HepG2 (cell line): Measurements from ENCODE around the gene ESPN. TPM values are rescaled to one million over a fixed set of nuclear protein-coding genes. Genes with fewer than 3 reads are reported as not detected.

Experiments
- ATAC-seq: fragments of 200-7000 bp; cut with Tn5 transposase; 3 replicates; pipeline ENCODE4 v1.9.1; 2020; ENCODE audit warnings: mild to moderate bottlenecking, moderate library complexity
- BruUV-seq: library from RNA; stranded (reverse); fragments of 400-500 nt; replicated peaks from 2 replicates; lab custom pipeline; 2021; lab: Mats Ljungman, UMichigan
- CTCF ChIA-PET: fragments of 300-600 bp; formaldehyde crosslinking; extraction: SDS; loops from one replicate; lab custom pipeline; 2021; ENCODE audit warnings: low total read pairs, inconsistent platforms, low intra/inter-chr PET ratio; lab: Yijun Ruan, JAX
- POLR2A ChIA-PET: fragments of 350-600 bp; sonication (Branson Sonifier 250); formaldehyde crosslinking; loops from one replicate; lab custom pipeline; 2020; ENCODE audit warnings: antibody characterized with exemption, inconsistent platforms; lab: Yijun Ruan, JAX
- DNase-seq: peaks from one replicate; pipeline ENCODE4 v3.0.0-alpha.2; 2015; ENCODE audit warnings: low spot score
- FAIRE-seq: peaks from 3 replicates; lab custom pipeline; 2011; peaks lifted over from hg19 to GRCh38; lab: Jason Lieb, UNC
- H2AFZ ChIP-seq: one replicate; pipeline ENCODE4 v1.6.1; 2011; ENCODE audit warnings: low read length, inconsistent platforms
- H3K27ac ChIP-seq: fragments of 300-600 bp; 3 replicates; pipeline ENCODE4 v1.8.0; 2011; ENCODE audit warnings: mixed run types, mild to moderate bottlenecking, mixed read lengths, low read length, inconsistent platforms; ENCODE audit not compliant: insufficient read depth; ENCODE audit errors: extremely low read length
- H3K27me3 ChIP-seq, 2 experiments: fragments of 200-600 bp in 1 of 2; 2 replicates in 1 of 2; 3 replicates in 1 of 2; pipeline versions ENCODE4 v1.6.0 to v1.8.0; 2011; ENCODE audit warnings: low read length in 2 of 2, mild to moderate bottlenecking in 2 of 2, moderate library complexity in 2 of 2, inconsistent platforms in 1 of 2; ENCODE audit not compliant: insufficient read depth in 2 of 2, control insufficient read depth in 1 of 2
- H3K36me3 ChIP-seq, 2 experiments: fragments of 200-600 bp in 1 of 2; replicated peaks in 1 of 2; 2 replicates in 1 of 2; 3 replicates in 1 of 2; pipeline versions ENCODE4 v1.5.1 to v1.8.0; 2011; ENCODE audit warnings: low read length in 2 of 2, inconsistent platforms in 1 of 2; ENCODE audit not compliant: insufficient read depth in 2 of 2, control insufficient read depth in 1 of 2
- H3K4me1 ChIP-seq: 2 replicates; pipeline ENCODE4 v1.5.1; 2012; ENCODE audit warnings: low read length, inconsistent platforms; ENCODE audit not compliant: insufficient read depth
- H3K4me2 ChIP-seq: 2 replicates; pipeline ENCODE4 v1.6.0; 2011; ENCODE audit warnings: low read depth, low read length, inconsistent platforms
- H3K4me3 ChIP-seq, 3 experiments: fragments of 200-600 bp in 1 of 3; sonication (generic), shearing (Covaris generic) in 1 of 3; replicated peaks in 1 of 3; 2 replicates each; pipeline ENCODE4 v1.5.1; 2011 to 2016; ENCODE audit warnings: low read length in 3 of 3, inconsistent platforms in 2 of 3, low read depth in 2 of 3, mild to moderate bottlenecking in 2 of 3, control low read depth in 1 of 3, mixed read lengths in 1 of 3; ENCODE audit not compliant: insufficient read depth in 1 of 3
- H3K79me2 ChIP-seq: one replicate; pipeline ENCODE4 v1.6.1; 2011; ENCODE audit warnings: low read length, inconsistent platforms; ENCODE audit not compliant: insufficient read depth
- H3K9ac ChIP-seq: 2 replicates; pipeline ENCODE4 v1.6.0; 2011; ENCODE audit warnings: mild to moderate bottlenecking, low read depth, low read length, inconsistent platforms; ENCODE audit not compliant: insufficient read depth
- H3K9me3 ChIP-seq: 2 replicates; pipeline ENCODE4 v1.5.1; 2012; ENCODE audit warnings: mild to moderate bottlenecking, low read length
- H4K20me1 ChIP-seq: 2 replicates; pipeline ENCODE4 v1.6.0; 2011; ENCODE audit warnings: inconsistent platforms, mild to moderate bottlenecking, low read length, moderate library complexity; ENCODE audit not compliant: insufficient read depth
- ELF3 ChIP-seq: IDR thresholded peaks from 2 replicates; pipeline ENCODE4 v1.6.1; 2016; ENCODE audit warnings: missing genetic modification reagents, missing compliant biosample characterization
- ESRRA ChIP-seq: sonication (generic); formaldehyde crosslinking; IDR thresholded peaks from 2 replicates; pipeline ENCODE4 v1.5.1; 2020; ENCODE audit warnings: mild to moderate bottlenecking, low read depth, missing genetic modification reagents
- HIVEP1 ChIP-seq: sonication (generic); formaldehyde crosslinking; IDR thresholded peaks from 2 replicates; pipeline ENCODE4 v1.4.0; 2020; ENCODE audit warnings: mild to moderate bottlenecking, missing genetic modification reagents
- HOXD1 ChIP-seq: sonication (generic); formaldehyde crosslinking; IDR thresholded peaks from 2 replicates; pipeline ENCODE4 v1.5.0; 2020; ENCODE audit warnings: missing genetic modification reagents
- NR2F1 ChIP-seq, 2 experiments: fragments of 450-650 bp in 1 of 2; formaldehyde crosslinking in 1 of 2; IDR thresholded peaks; 2 replicates each; pipeline versions ENCODE4 v1.5.0 to v1.6.1; 2016 to 2020; ENCODE audit warnings: mild to moderate bottlenecking in 1 of 2, missing compliant biosample characterization in 1 of 2, missing genetic modification reagents in 1 of 2, moderate library complexity in 1 of 2
- TGIF2 ChIP-seq: IDR thresholded peaks from 2 replicates; pipeline ENCODE4 v1.6.1; 2016; ENCODE audit warnings: control low read depth, missing compliant biosample characterization
- THYN1 ChIP-seq: sonication (generic); formaldehyde crosslinking; IDR thresholded peaks from 2 replicates; pipeline ENCODE4 v1.8.1; 2023; ENCODE audit warnings: low read depth, mild to moderate bottlenecking, moderate library complexity, missing genetic modification reagents, borderline replicate concordance
- TOPORS ChIP-seq: sonication (generic); formaldehyde crosslinking; IDR thresholded peaks from 2 replicates; pipeline ENCODE4 v1.8.0; 2023; ENCODE audit warnings: mild to moderate bottlenecking, missing genetic modification reagents
- ZMYM4 ChIP-seq: sonication (generic); formaldehyde crosslinking; IDR thresholded peaks from 2 replicates; pipeline ENCODE4 v1.8.1; 2023; ENCODE audit warnings: mild to moderate bottlenecking, missing genetic modification reagents
- ZNF205 ChIP-seq: IDR thresholded peaks from 2 replicates; pipeline ENCODE4 v1.6.1; 2018; ENCODE audit warnings: missing biosample characterization, missing genetic modification reagents
- ZNF333 ChIP-seq: sonication (generic); formaldehyde crosslinking; IDR thresholded peaks from 2 replicates; pipeline ENCODE4 v1.4.0; 2020; ENCODE audit warnings: mild to moderate bottlenecking, missing genetic modification reagents, borderline replicate concordance
- ZNF44 ChIP-seq: sonication (generic); formaldehyde crosslinking; IDR thresholded peaks from 2 replicates; pipeline ENCODE4 v1.5.1; 2020; ENCODE audit warnings: mild to moderate bottlenecking, missing genetic modification reagents
- ZNF780A ChIP-seq: sonication (generic); formaldehyde crosslinking; IDR thresholded peaks from 2 replicates; pipeline ENCODE4 v1.8.0; 2022; ENCODE audit warnings: mild to moderate bottlenecking, missing genetic modification reagents, moderate library complexity
- WGBS: methylation state at CpG from one replicate; pipeline ENCODE4 v1.1.6; 2017; ENCODE audit warnings: low lambda C conversion rate; 5-methylcytosine and 5-hydroxymethylcytosine counted together
- in situ Hi-C: cut with HindIII; loops from 2 replicates; pipeline ENCODE4 v1.10.0; 2017; ENCODE audit warnings: low pct_unique_long_range_greater_than_20kb; ENCODE audit not compliant: extremely low pct_ligation_motif_present
- intact Hi-C: fragments of 100-400 bp; cut with micrococcal nuclease; formaldehyde crosslinking; loops from one replicate; pipeline ENCODE4 v1.10.0; 2022; ENCODE audit not compliant: unreplicated experiment
- polyA plus RNA-seq, 8 experiments: library from polyadenylated mRNA; depleted of rRNA in 3 of 8; stranded (reverse) in 7 of 8; unstranded in 1 of 8; fragments of >200 nt; fragmentation: Illumina TruSeq in 4 of 8; extraction: Trizol in 4 of 8; gene quantifications; 2 replicates each; pipeline versions ENCODE4 v1.2.1 to v1.2.3, GENCODE V29; 2011 to 2016; ENCODE audit warnings: low read depth in 4 of 8, missing spikeins in 1 of 8, mixed read lengths in 1 of 8; ENCODE audit not compliant: insufficient read depth in 1 of 8
- total RNA-seq, 5 experiments: library from RNA; depleted of rRNA; stranded (reverse); fragments of >200 nt; fragmentation: Illumina TruSeq; extraction: Trizol; gene quantifications; 2 replicates each; pipeline ENCODE4 v1.2.3, GENCODE V29; 2016; ENCODE audit warnings: low read depth in 1 of 5

Gene ESPN
- total and polyA plus RNA-seq, 2 of the 13 experiments (the other 11 are each of a cell fraction or from before 2014, with no cell fraction given), result 48.6 to 54.2 TPM

GRCh38 chr1:6483761-6484117 lies 59.2 kb downstream of the ESPN start:
- FAIRE-seq, result no peak
- no peak for ATAC-seq
- in situ Hi-C loops (loop anchor here (5.0 to 25.0 kb wide), 2 partner anchors 44 to 729 kb away; no protein-coding TSS in a partner anchor), intact Hi-C loops (no loop called here)
- POLR2A ChIA-PET, result no interaction called here
- TF ChIP-seq ZNF44 (CRISPR knock-in tag) (no peak), TOPORS (no peak), ZNF205 (CRISPR knock-in tag) (no peak), THYN1 (CRISPR knock-in tag) (no peak), ZMYM4 (no peak), ESRRA (CRISPR knock-in tag) (no peak), ZNF780A (CRISPR knock-in tag) (no peak), NR2F1 (CRISPR knock-in tag; IDR thresholded peaks at IDR 0.05) (no peak), HIVEP1 (CRISPR knock-in tag) (no peak), TGIF2 (CRISPR knock-in tag) (no peak), ELF3 (CRISPR knock-in tag) (no peak), HOXD1 (CRISPR knock-in tag) (no peak), ZNF333 (no peak)
- Histone ChIP-seq H3K9ac (no peak overlapping the region), H3K36me3 (no peaks in the 10 kb centered on the region), H3K9me3 (no peaks in the 10 kb centered on the region), H3K79me2 (no peaks in the 10 kb centered on the region), H3K4me3 (no peak overlapping the region), H3K4me2 (no peak overlapping the region), H3K4me1 (peaks cover 28% of the 10 kb centered on the region), H3K27me3 (peaks cover 0 to 3% of the 10 kb centered on the region in 2 experiments; a peak in 1 of 5 replicates), H3K27ac (no peak overlapping the region), H4K20me1 (no peaks in the 10 kb centered on the region), H2AFZ (no peak overlapping the region)
- BruUV-seq, result no TSS peak
- no peak for DNase-seq
- CTCF ChIA-PET, result no interaction called here
- 88% methylated on average over 7 of the region's 7 CpGs for WGBS
